ENCODE results near the gene SMAD3. TPM values are rescaled to one million over a fixed set of nuclear protein-coding genes. Genes with fewer than 3 reads are reported as not detected.

The SMAD3 gene
- total RNA-seq, 1 experiment from 2014 or later, result 54.8 TPM

GRCh38 chr15:67067930-67068551 lies 2.6 kb downstream of the SMAD3 start:
- H3K36me3 ChIP-seq (ENCODE audit: control insufficient read depth, insufficient read depth, low read length), result peaks cover 1% of the 10 kb centered on the region; the same call in 1 of the 2 replicates
- no peak for TF ChIP-seq CTCF (IDR thresholded peaks at IDR 0.05; ENCODE audit: insufficient read depth in 1 of 2, low read depth in 1 of 2, low read length in 1 of 2, severe bottlenecking in 1 of 2, unreplicated experiment in 1 of 2)
- intact Hi-C loops (cut with micrococcal nuclease; ENCODE audit: unreplicated experiment), result loop anchor here (5.0 kb wide), 1 partner anchor 134 kb away; no protein-coding TSS in a partner anchor
- Mint-ChIP-seq H3K36me3 (ENCODE audit: insufficient read depth, unreplicated experiment) (peaks cover 45% of the 10 kb centered on the region), H3K27me3 (ENCODE audit: insufficient read depth, unreplicated experiment) (no peaks in the 10 kb centered on the region), H3K9me3 (ENCODE audit: unreplicated experiment) (no peaks in the 10 kb centered on the region), H3K4me3 (ENCODE audit: unreplicated experiment) (peak overlapping the region; percentile 96), H3K4me1 (ENCODE audit: low read depth, unreplicated experiment) (peaks cover 41% of the 10 kb centered on the region), H3K27ac (ENCODE audit: unreplicated experiment) (peak overlapping the region; percentile 88)
- no peaks in the 10 kb centered on the region for H3K27me3 ChIP-seq (replicated peaks; ENCODE audit: control insufficient read depth, insufficient read depth, low read length)
- H3K9me3 ChIP-seq, result no peaks in the 10 kb centered on the region
- ChIA-PET CTCF (no interaction called here), POLR2A (interaction anchor here (0.6 kb wide), 1 partner anchor 82 kb away, joined by 7 read pairs; no protein-coding TSS in a partner anchor)
- H3K4me3 ChIP-seq (ENCODE audit: low read depth, low read length), result peak overlapping the region; percentile 89
- BruUV-seq (replicated peaks), result TSS peak; percentile 3
- DNase-seq, result peak in 1 of 2 experiments; percentile 18
- peaks cover 30% of the 10 kb centered on the region for H3K4me1 ChIP-seq

- H3K36me3 ChIP-seq (ENCODE audit: control insufficient read depth, insufficient read depth, low read length), result peaks cover 1% of the 10 kb centered on the region; the same call in 1 of the 2 replicates
- DNase-seq, result no peak
- no TSS peak for BruUV-seq (replicated peaks)
- no peaks in the 10 kb centered on the region for H3K9me3 ChIP-seq
- H3K4me3 Mint-ChIP-seq (ENCODE audit: unreplicated experiment), result peak overlapping the region; percentile 96
- peaks cover 41% of the 10 kb centered on the region for H3K36me3 Mint-ChIP-seq (ENCODE audit: insufficient read depth, unreplicated experiment)
- CTCF ChIA-PET, result no interaction called here
- POLR2A ChIA-PET, result no interaction called here
- H3K9me3 Mint-ChIP-seq (ENCODE audit: unreplicated experiment), result no peaks in the 10 kb centered on the region
- no peak for TF ChIP-seq CTCF (IDR thresholded peaks at IDR 0.05; ENCODE audit: insufficient read depth in 1 of 2, low read depth in 1 of 2, low read length in 1 of 2, severe bottlenecking in 1 of 2, unreplicated experiment in 1 of 2)
- intact Hi-C loops (cut with micrococcal nuclease; ENCODE audit: unreplicated experiment), result loop anchor here (5.0 kb wide), 1 partner anchor 133 kb away; no protein-coding TSS in a partner anchor
- peaks cover 21% of the 10 kb centered on the region for H3K4me1 ChIP-seq
- no peaks in the 10 kb centered on the region for H3K27me3 Mint-ChIP-seq (ENCODE audit: insufficient read depth, unreplicated experiment)
- H3K4me3 ChIP-seq (ENCODE audit: low read depth, low read length), result no peak overlapping the region
- peak overlapping the region; percentile 88 for H3K27ac Mint-ChIP-seq (ENCODE audit: unreplicated experiment)
- peaks cover 34% of the 10 kb centered on the region for H3K4me1 Mint-ChIP-seq (ENCODE audit: low read depth, unreplicated experiment)
- H3K27me3 ChIP-seq (replicated peaks; ENCODE audit: control insufficient read depth, insufficient read depth, low read length), result no peaks in the 10 kb centered on the region
These were observed 3.5 kb downstream of the SMAD3 start for GRCh38 chr15:67068710-67069400.

- TF ChIP-seq CTCF (IDR thresholded peaks at IDR 0.05; ENCODE audit: insufficient read depth in 1 of 2, low read depth in 1 of 2, low read length in 1 of 2, severe bottlenecking in 1 of 2, unreplicated experiment in 1 of 2), result no peak
- Mint-ChIP-seq H3K4me1 (ENCODE audit: low read depth, unreplicated experiment) (peaks cover 33% of the 10 kb centered on the region), H3K27ac (ENCODE audit: unreplicated experiment) (peak overlapping the region; percentile 50), H3K36me3 (ENCODE audit: insufficient read depth, unreplicated experiment) (peaks cover 36% of the 10 kb centered on the region), H3K4me3 (ENCODE audit: unreplicated experiment) (no peak overlapping the region), H3K27me3 (ENCODE audit: insufficient read depth, unreplicated experiment) (no peaks in the 10 kb centered on the region), H3K9me3 (ENCODE audit: unreplicated experiment) (no peaks in the 10 kb centered on the region)
- Histone ChIP-seq H3K27me3 (replicated peaks; ENCODE audit: control insufficient read depth, insufficient read depth, low read length) (no peaks in the 10 kb centered on the region), H3K4me3 (ENCODE audit: low read depth, low read length) (no peak overlapping the region), H3K9me3 (no peaks in the 10 kb centered on the region), H3K4me1 (peaks cover 30% of the 10 kb centered on the region), H3K36me3 (ENCODE audit: control insufficient read depth, insufficient read depth, low read length) (peaks cover 1% of the 10 kb centered on the region; the same call in 1 of the 2 replicates)
- ChIA-PET POLR2A (no interaction called here), CTCF (no interaction called here)
- DNase-seq, result no peak
- intact Hi-C loops (cut with micrococcal nuclease; ENCODE audit: unreplicated experiment), result no loop called here
- BruUV-seq (replicated peaks), result no TSS peak
These were observed 4.7 kb downstream of the SMAD3 start for GRCh38 chr15:67070150-67070549.
